Adrenal gland (tissue), 12 donors: Measurements from ENCODE around the gene RPL27. TPM values are rescaled to one million over a fixed set of nuclear protein-coding genes. Genes with fewer than 3 reads are reported as not detected.

Experiments used
- DNase-seq, 7 donors: peaks; one replicate each; pipeline ENCODE4 v3.0.0-alpha.2; 2019 to 2020
- H3K27ac ChIP-seq, 5 donors: fragments of 200-600 bp; sonication (generic) in 4 of 5; 1 replicate in 3 of 5; 2 replicates in 2 of 5; pipeline versions ENCODE4 v1.5.1 to v1.8.0; 2016 to 2020; ENCODE audit warnings: mild to moderate bottlenecking in 1 of 5
- H3K27me3 ChIP-seq: fragments of 200-600 bp; 2 replicates; pipeline ENCODE4 v1.8.0; 2021
- H3K36me3 ChIP-seq, 2 donors: fragments of 200-600 bp; replicated peaks in 1 of 2; 1 replicate in 1 of 2; 2 replicates in 1 of 2; pipeline versions ENCODE4 v1.5.1 to v1.8.0; 2018 to 2022
- H3K4me1 ChIP-seq, 2 donors: fragments of 200-600 bp; replicated peaks in 1 of 2; 1 replicate in 1 of 2; 2 replicates in 1 of 2; pipeline versions ENCODE4 v1.5.1 to v1.8.0; 2018 to 2021
- H3K4me3 ChIP-seq, 4 donors: fragments of 200-600 bp; sonication (generic) in 3 of 4; one replicate each; pipeline ENCODE4 v1.5.1; 2016 to 2018
- H3K9me3 ChIP-seq, 3 donors: fragments of 200-600 bp; sonication (generic) in 1 of 3; replicated peaks in 1 of 3; 1 replicate in 2 of 3; 2 replicates in 1 of 3; pipeline versions ENCODE4 v1.5.1 to v1.8.0; 2016 to 2021
- POLR2A ChIP-seq, 2 donors: fragments of 450-650 bp; IDR thresholded peaks; one replicate each; pipeline ENCODE4 v1.6.1; 2017; ENCODE audit warnings: antibody characterized with exemption in 2 of 2, mild to moderate bottlenecking in 2 of 2, moderate library complexity in 1 of 2
- WGBS, 4 donors: extraction: QIAGEN DNeasy Blood & Tissue Kit in 2 of 4; methylation state at CpG; one replicate each; pipeline versions ENCODE4 v1.1.5 to v1.1.7; 2013 to 2017; 5-methylcytosine and 5-hydroxymethylcytosine counted together
- intact Hi-C, 2 donors: fragments of 100-400 bp; cut with DNase I; formaldehyde crosslinking; loops; one replicate each; pipeline versions ENCODE4 v1.14.1 to v1.15.0; 2022 to 2023
- polyA plus RNA-seq, 3 donors: library from polyadenylated mRNA; stranded (reverse); fragments of 200-250 nt in 2 of 3; fragments of 350-450 nt in 1 of 3; fragmentation: Illumina TruSeq in 1 of 3; extraction: RNeasy Lipid Tissue Mini Kit (QIAGEN cat#74804) in 1 of 3; gene quantifications; one replicate each; pipeline ENCODE4 v1.2.3, GENCODE V29; 2013 to 2014
- total RNA-seq, 9 donors: library from RNA; depleted of rRNA in 4 of 9; stranded (reverse); fragments of >200 nt in 4 of 9; fragments of 120-200 nt in 1 of 9; fragmentation: NEBNext Ultra II Directional in 1 of 9; extraction: Animal tissue kit (Norgen Biotek cat#: 25700) in 1 of 9; gene quantifications; one replicate each; pipeline versions ENCODE4 v1.1.0 to v1.2.4, GENCODE V29; 2013 to 2023
- TF ChIP-seq, protein P1 (sequence below), 6 experiments: fragments of 450-650 bp in 4 of 6; fragments of 200-600 bp in 2 of 6; sonication (generic) in 1 of 6; IDR thresholded peaks; 1 replicate in 5 of 6; 2 replicates in 1 of 6; pipeline versions ENCODE4 v1.5.1 to v1.8.0; 2016 to 2021; ENCODE audit warnings: antibody characterized with exemption in 6 of 6, mild to moderate bottlenecking in 2 of 6, moderate library complexity in 1 of 6
- donor health status: healthy with polysubstance abuse.
- donor health status: Bipolar disorder and iron deficiency.
- donor health status: DM: yes; HTN: yes; CAD: no.
- donor health status: DM: no; HTN: no; CAD: no.
- donor health status: DM: no; HTN: no; CAD: no.
- donor health status: DM: yes; HTN: yes; CAD: no.

RPL27 gene
- total and polyA plus RNA-seq, 12 donors = 356 to 2,291 (median 1,072) TPM

- Histone ChIP-seq H3K4me3 (peak overlapping the region in 2 of 4 donors; percentile 11 to 33), H3K9me3 (no peaks in the 10 kb centered on the region), H3K4me1 (peaks cover 39 to 56% of the 10 kb centered on the region in 2 donors), H3K27me3 (no peaks in the 10 kb centered on the region), H3K27ac (peak overlapping the region; percentile 85 to 97 (median 89)), H3K36me3 (peaks cover 0 to 21% of the 10 kb centered on the region in 2 donors)
- peak in 6 of 7 donors; percentile 41 to 79 (median 54) for DNase-seq
- intact Hi-C loops = loop anchor here (5.0 to 10.0 kb wide), 4 partner anchors 65 to 295 kb away; partner anchors contain the start of gene NBR1 (in 1 of the 2)
- TF ChIP-seq POLR2A (IDR thresholded peaks at IDR 0.05) = no peak
- TF ChIP-seq, protein P1, sequence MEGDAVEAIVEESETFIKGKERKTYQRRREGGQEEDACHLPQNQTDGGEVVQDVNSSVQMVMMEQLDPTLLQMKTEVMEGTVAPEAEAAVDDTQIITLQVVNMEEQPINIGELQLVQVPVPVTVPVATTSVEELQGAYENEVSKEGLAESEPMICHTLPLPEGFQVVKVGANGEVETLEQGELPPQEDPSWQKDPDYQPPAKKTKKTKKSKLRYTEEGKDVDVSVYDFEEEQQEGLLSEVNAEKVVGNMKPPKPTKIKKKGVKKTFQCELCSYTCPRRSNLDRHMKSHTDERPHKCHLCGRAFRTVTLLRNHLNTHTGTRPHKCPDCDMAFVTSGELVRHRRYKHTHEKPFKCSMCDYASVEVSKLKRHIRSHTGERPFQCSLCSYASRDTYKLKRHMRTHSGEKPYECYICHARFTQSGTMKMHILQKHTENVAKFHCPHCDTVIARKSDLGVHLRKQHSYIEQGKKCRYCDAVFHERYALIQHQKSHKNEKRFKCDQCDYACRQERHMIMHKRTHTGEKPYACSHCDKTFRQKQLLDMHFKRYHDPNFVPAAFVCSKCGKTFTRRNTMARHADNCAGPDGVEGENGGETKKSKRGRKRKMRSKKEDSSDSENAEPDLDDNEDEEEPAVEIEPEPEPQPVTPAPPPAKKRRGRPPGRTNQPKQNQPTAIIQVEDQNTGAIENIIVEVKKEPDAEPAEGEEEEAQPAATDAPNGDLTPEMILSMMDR (IDR thresholded peaks at IDR 0.05) = no peak
- WGBS, 4 donors = 21 to 34% (median 28%) methylated on average over 5 to 6 of the region's 6 CpGs
Observed at GRCh38 chr17:43020030-43020621, 21.9 kb downstream of the RPL27 start.

- peak; percentile 85 to 95 (median 93) for DNase-seq
- intact Hi-C loops = loop anchor here (5.0 to 10.0 kb wide), 4 partner anchors 64 to 294 kb away; partner anchors contain the start of gene NBR1 (in 1 of the 2)
- Histone ChIP-seq H3K36me3 (peaks cover 0 to 20% of the 10 kb centered on the region in 2 donors), H3K27ac (peak overlapping the region; percentile 87 to 98 (median 96)), H3K4me3 (peak overlapping the region; percentile 78 to 94 (median 84)), H3K4me1 (peaks cover 30 to 46% of the 10 kb centered on the region in 2 donors), H3K27me3 (no peaks in the 10 kb centered on the region), H3K9me3 (no peaks in the 10 kb centered on the region)
- TF ChIP-seq POLR2A (IDR thresholded peaks at IDR 0.05) = peak; percentile 58 to 90
- TF ChIP-seq, protein P1 (IDR thresholded peaks at IDR 0.05) = no peak
- 6 to 30% (median 17%) methylated on average over 20 to 39 of the region's 40 CpGs for WGBS, 4 donors
Observed at GRCh38 chr17:43020789-43021740, 22.8 kb downstream of the RPL27 start.

DNA sequence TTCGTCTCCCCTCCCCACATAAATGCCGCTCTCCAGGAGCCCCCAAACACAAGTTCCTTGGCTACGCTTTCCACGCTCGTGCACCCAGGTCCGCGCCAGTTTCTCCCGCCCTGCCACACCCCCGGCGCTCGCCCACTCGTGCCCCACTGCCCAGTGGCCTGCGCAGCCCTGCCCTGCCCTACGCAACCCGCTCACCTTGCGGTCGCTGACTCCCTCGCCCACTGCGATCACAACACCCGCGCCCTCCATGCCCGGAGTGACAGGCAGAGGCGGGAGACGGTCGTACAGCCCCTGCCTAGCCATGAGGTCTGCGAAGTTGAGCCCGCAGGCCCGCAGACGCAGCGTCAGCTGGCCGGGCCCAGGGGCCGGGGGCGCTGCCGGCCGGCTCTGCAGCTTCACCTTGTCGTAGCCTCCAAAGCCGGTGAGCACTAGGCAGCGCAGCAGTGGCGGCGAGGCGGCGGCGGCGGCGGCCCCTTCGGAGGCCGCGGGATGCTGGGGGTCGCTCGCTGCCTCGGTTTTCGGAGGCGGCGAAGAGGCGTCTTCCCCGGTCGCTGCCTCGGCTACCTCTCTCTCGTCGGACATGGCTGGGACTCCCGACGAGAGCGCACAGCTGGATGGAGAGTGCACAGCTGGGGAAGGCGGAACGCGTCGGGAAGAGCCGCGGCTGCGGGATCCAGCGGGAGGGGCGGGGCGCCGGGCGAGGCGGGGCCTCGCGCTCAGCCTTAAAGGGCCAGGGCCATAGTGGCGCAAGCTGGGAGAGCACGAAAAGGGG, 23.7 kb downstream of the RPL27 start, which contains the start of gene VAT1:
VAT1 (minus strand) TSS at position 645 of the 772 bp plus-strand sequence; CDS start at position 582, 63 bp downstream.
- no peaks in the 10 kb centered on the region for H3K9me3 ChIP-seq
- intact Hi-C loops = loop anchor here (5.0 to 10.0 kb wide), 4 partner anchors 63 to 293 kb away; partner anchors contain the start of gene NBR1 (in 1 of the 2)
- H3K27ac ChIP-seq = peak within 1 kb of the TSS; percentile 87 to 98 (median 96)
- peak within 1 kb of the TSS; percentile 78 to 94 (median 84) for H3K4me3 ChIP-seq
- peak; percentile 76 to 86 (median 81) for DNase-seq
- H3K27me3 ChIP-seq = no peaks in the 10 kb centered on the region
- peaks cover 25 to 42% of the 10 kb centered on the region in 2 donors for H3K4me1 ChIP-seq
- TF ChIP-seq, protein P1 (IDR thresholded peaks at IDR 0.05) = no peak
- TF ChIP-seq POLR2A (IDR thresholded peaks at IDR 0.05) = peak; percentile 27 to 86
- 0 to 2% (median 1%) methylated on average over 17 to 80 of the region's 80 CpGs for WGBS, 4 donors
- H3K36me3 ChIP-seq = peaks cover 0 to 13% of the 10 kb centered on the region in 2 donors
